ENCODE results near the gene CHRNA9. TPM values are rescaled to one million over a fixed set of nuclear protein-coding genes. Genes with fewer than 3 reads are reported as not detected.
"Not testable (repeated sequence)": the region's sequence is repeated elsewhere in the genome, so short reads cannot be mapped to it uniquely, and the experiment has no call there.

CHRNA9 gene
- total RNA-seq, 1 experiment from 2014 or later: 0.48 TPM

- no peak for DNase-seq (ENCODE audit: low read depth)
These were observed 53.1 kb downstream of the CHRNA9 start for GRCh38 chr4:40388239-40388638.

- no peak for DNase-seq (ENCODE audit: low read depth)
These were observed 54.9 kb downstream of the CHRNA9 start for GRCh38 chr4:40389986-40390385.

DNA sequence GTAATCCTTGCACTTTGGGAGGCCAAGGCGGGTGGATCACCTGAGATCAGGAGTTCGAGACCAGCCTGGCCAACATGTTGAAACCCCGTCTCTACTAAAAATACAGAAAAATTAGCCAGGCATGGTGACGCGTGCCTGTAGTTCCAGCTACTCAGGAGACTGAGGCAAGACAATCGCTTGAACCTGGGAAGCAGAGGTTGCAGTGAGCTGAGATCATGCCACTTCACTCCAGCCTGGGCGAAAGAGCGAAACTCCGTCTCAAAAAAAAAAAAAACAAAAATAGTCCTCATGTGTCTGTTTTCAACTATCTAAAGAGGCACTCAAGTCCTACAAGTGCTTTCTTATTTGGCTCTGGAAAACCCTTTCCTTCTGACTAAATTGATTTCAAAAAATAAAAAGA lies 57.1 kb downstream of the CHRNA9 start:
- not testable (repeated sequence) for DNase-seq (ENCODE audit: low read depth)

DNA sequence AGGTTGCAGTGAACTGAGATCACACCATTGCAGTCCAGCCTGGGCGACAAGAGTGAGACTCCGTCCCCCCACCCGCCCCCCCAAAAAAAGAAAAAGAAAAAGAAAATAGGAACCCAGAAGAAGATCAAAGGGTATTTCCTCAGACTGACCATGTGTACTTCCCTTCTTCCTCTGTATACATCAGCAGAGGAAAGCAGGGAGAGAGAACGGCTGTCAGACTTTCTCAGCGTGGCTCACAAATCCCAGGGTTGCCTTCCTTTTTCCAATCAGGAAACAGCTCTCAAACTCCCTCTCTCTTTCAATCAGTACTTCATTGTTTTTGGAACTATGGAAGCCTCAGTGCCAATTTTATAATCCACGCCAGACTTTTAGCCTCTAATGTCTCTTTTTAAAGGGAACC lies 59.1 kb downstream of the CHRNA9 start:
- DNase-seq (ENCODE audit: low read depth): no peak

DNA sequence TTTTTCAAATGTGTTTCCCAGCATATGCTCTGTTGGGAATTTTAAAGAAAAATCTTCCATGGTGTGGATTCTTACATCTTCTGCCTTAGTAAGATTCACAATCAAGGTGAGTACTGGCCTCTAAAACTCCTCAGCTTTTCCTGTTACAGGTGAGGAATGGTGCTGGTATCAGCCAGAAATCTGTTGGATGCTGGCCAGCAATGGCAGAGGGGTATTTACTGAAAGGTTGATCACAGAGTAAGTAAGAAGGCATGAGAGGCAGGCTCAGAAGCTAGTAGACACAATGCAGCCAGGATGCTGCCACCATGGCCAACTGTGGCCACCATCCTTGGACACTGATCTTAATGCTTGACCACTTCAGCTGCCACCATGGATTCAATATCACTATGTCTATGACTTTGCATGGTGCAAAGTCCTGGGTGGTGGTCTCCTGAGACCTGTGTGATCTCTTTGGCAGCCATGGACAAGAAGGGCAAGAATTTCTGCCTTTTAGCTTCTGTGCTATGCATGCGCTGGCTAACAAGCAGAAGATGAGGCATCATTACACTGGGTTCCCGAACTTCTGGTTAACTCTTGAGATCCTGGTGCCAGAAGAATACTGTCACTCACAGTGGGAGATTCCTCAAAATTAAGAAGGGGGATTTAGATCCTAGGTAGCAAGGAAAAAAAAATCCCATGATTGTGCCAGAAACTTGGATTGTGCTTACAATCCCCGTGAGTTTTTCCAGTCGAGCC lies 60.2 kb downstream of the CHRNA9 start:
- DNase-seq (ENCODE audit: low read depth): no peak

- no peak for DNase-seq (ENCODE audit: low read depth)
These were observed 61.0 kb downstream of the CHRNA9 start for GRCh38 chr4:40395908-40396793.

DNA sequence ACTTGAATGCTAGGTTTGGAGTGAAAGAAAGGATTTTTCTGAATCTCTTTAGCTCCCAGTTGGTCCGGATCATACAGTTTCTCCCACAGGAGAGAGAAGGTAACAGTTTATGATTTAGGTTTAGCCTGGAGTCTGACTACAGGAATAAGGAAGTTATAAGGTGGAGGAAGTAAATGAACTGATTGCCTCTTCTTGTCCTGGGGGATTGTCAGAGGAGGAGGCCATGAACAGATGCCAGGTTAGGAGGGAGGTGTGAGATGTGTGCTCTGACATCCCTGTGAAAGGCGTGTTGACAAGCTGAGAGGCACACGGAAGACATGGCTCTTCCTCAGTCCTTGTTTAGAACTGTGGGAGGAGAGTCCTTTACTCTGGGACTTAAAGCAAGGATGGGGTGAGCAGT lies 64.4 kb downstream of the CHRNA9 start:
- DNase-seq (ENCODE audit: low read depth): no peak

- no peak for DNase-seq (ENCODE audit: low read depth)
These were observed 66.0 kb downstream of the CHRNA9 start for GRCh38 chr4:40401096-40401495.

DNA sequence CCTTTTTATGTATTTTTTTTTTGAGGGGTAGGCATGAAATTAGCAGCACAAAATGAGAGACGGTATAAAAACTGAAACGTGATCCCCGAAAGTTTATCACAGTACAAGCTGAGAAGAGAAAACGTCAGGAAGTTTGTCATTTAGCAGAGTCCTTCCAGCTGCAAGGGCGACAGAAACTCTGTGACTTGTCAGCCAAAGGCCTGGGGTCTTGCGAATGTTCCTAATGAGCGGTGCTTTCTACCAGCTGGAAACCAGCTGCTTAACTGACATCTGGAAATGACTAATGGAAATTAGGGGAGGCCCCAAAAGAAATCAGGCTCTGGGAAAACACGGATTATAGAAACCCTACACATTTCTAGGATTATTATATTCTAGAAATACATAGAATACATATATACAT lies 66.5 kb downstream of the CHRNA9 start:
- DNase-seq (ENCODE audit: low read depth): peak; percentile 70

- DNase-seq (ENCODE audit: low read depth): no peak
These were observed 67.4 kb downstream of the CHRNA9 start for GRCh38 chr4:40402556-40402955.

DNA sequence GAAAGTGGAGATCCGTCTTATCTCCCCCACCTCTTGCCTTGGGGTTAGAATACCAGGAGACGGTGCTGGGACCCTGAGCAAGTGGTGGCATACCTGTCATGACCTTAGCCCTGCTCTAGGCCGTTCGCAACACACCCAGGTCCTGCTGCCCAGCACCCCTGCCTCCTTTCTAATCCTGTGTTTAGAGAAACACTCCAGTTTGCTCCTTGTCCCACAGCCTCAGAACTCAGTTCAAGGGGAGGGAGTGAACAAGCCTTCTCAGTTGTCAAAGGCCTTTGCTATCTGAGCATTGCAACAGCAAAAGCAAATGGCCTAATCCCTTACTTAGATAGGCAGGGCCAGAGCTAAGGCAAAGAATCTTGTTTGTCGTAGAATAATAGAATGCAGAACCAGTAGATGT lies 67.9 kb downstream of the CHRNA9 start:
- no peak for DNase-seq (ENCODE audit: low read depth)

Other genes with a start within 250 kb of the CHRNA9 start
- gene RHOH, start 138.3 kb upstream of the CHRNA9 start, total RNA-seq (2014; rRNA removed; shearing (Covaris generic)): not detected in 2 replicates

Data from RPMI7951 (cell line).